Measurements from ENCODE around the gene PGRMC2. TPM values are rescaled to one million over a fixed set of nuclear protein-coding genes. Genes with fewer than 3 reads are reported as not detected.

PGRMC2 gene
- total and polyA plus RNA-seq, 2 donors (not counting 1 experiment from before 2014, with no cell fraction given), result 30.4 to 95.6 TPM

GRCh38 chr4:128308986-128309385 is 21.4 kb upstream of the PGRMC2 start:
- Histone ChIP-seq H4K20me1 (ENCODE audit: control insufficient read depth, extremely low read depth, insufficient read depth, low read length) (no peaks in the 10 kb centered on the region), H3K79me2 (ENCODE audit: control insufficient read depth, insufficient read depth, low read length) (no peaks in the 10 kb centered on the region), H3K9me3 (ENCODE audit: control insufficient read depth, insufficient read depth, low read depth, low read length) (no peaks in the 10 kb centered on the region), H2AFZ (ENCODE audit: low read length) (no peak overlapping the region), H3K4me1 (ENCODE audit: control insufficient read depth, extremely low read depth, insufficient read depth, low read length) (no peaks in the 10 kb centered on the region), H3K4me2 (ENCODE audit: extremely low read depth, insufficient read depth, low read length) (no peak overlapping the region), H3K27ac (ENCODE audit: insufficient read depth, low read length) (no peak overlapping the region), H3K36me3 (ENCODE audit: control insufficient read depth, insufficient read depth, low read length) (no peaks in the 10 kb centered on the region), H3K27me3 (ENCODE audit: control insufficient read depth, insufficient read depth, low read length) (no peaks in the 10 kb centered on the region), H3K9ac (ENCODE audit: insufficient read depth, low read length) (no peak overlapping the region), H3K4me3 (replicated peaks in 1 of 4; ENCODE audit: control extremely low read depth in 1 of 4, insufficient read depth in 1 of 4, low read depth in 3 of 4, low read length in 4 of 4) (no peak overlapping the region)
- peak in 1 of 2 donors; percentile 26 for DNase-seq (ENCODE audit: low read depth in 2 of 2)
- TF ChIP-seq EZH2 (IDR thresholded peaks at IDR 0.05; ENCODE audit: low read length, missing control alignments) (no peak), CTCF (conservative IDR thresholded peaks at IDR 0.05 in 1 of 2, IDR thresholded peaks at IDR 0.05 in 1 of 2; ENCODE audit: low read depth in 1 of 2, low read length in 2 of 2) (no peak)

GRCh38 chr4:128307123-128307571 is 19.5 kb upstream of the PGRMC2 start:
- no peak overlapping the region for H2AFZ ChIP-seq (ENCODE audit: low read length)

GRCh38 chr4:128305942-128306341 is 18.3 kb upstream of the PGRMC2 start:
- no peaks in the 10 kb centered on the region for H3K79me2 ChIP-seq (ENCODE audit: control insufficient read depth, insufficient read depth, low read length)
- H4K20me1 ChIP-seq (ENCODE audit: control insufficient read depth, extremely low read depth, insufficient read depth, low read length), result no peaks in the 10 kb centered on the region
- no peaks in the 10 kb centered on the region for H3K4me1 ChIP-seq (ENCODE audit: control insufficient read depth, extremely low read depth, insufficient read depth, low read length)
- H2AFZ ChIP-seq (ENCODE audit: low read length), result no peak overlapping the region
- no peak overlapping the region for H3K4me3 ChIP-seq (replicated peaks in 1 of 4; ENCODE audit: control extremely low read depth in 1 of 4, insufficient read depth in 1 of 4, low read depth in 3 of 4, low read length in 4 of 4)
- no peak overlapping the region for H3K4me2 ChIP-seq (ENCODE audit: extremely low read depth, insufficient read depth, low read length)
- no peak for DNase-seq (ENCODE audit: low read depth in 2 of 2)
- no peaks in the 10 kb centered on the region for H3K36me3 ChIP-seq (ENCODE audit: control insufficient read depth, insufficient read depth, low read length)
- no peaks in the 10 kb centered on the region for H3K9me3 ChIP-seq (ENCODE audit: control insufficient read depth, insufficient read depth, low read depth, low read length)
- H3K27ac ChIP-seq (ENCODE audit: insufficient read depth, low read length), result no peak overlapping the region
- no peaks in the 10 kb centered on the region for H3K27me3 ChIP-seq (ENCODE audit: control insufficient read depth, insufficient read depth, low read length)
- TF ChIP-seq CTCF (conservative IDR thresholded peaks at IDR 0.05 in 1 of 2, IDR thresholded peaks at IDR 0.05 in 1 of 2; ENCODE audit: low read depth in 1 of 2, low read length in 2 of 2) (no peak), EZH2 (IDR thresholded peaks at IDR 0.05; ENCODE audit: low read length, missing control alignments) (no peak)
- no peak overlapping the region for H3K9ac ChIP-seq (ENCODE audit: insufficient read depth, low read length)

More at GRCh38 chr4:128307123-128307571, 19.5 kb upstream of the PGRMC2 start:
- no peak for DNase-seq (ENCODE audit: low read depth in 2 of 2)
- H3K79me2 ChIP-seq (ENCODE audit: control insufficient read depth, insufficient read depth, low read length), result no peaks in the 10 kb centered on the region
- H4K20me1 ChIP-seq (ENCODE audit: control insufficient read depth, extremely low read depth, insufficient read depth, low read length), result no peaks in the 10 kb centered on the region
- H3K4me3 ChIP-seq (replicated peaks in 1 of 4; ENCODE audit: control extremely low read depth in 1 of 4, insufficient read depth in 1 of 4, low read depth in 3 of 4, low read length in 4 of 4), result no peak overlapping the region
- TF ChIP-seq EZH2 (IDR thresholded peaks at IDR 0.05; ENCODE audit: low read length, missing control alignments) (no peak), CTCF (conservative IDR thresholded peaks at IDR 0.05 in 1 of 2, IDR thresholded peaks at IDR 0.05 in 1 of 2; ENCODE audit: low read depth in 1 of 2, low read length in 2 of 2) (no peak)
- H3K4me1 ChIP-seq (ENCODE audit: control insufficient read depth, extremely low read depth, insufficient read depth, low read length), result no peaks in the 10 kb centered on the region
- H3K27me3 ChIP-seq (ENCODE audit: control insufficient read depth, insufficient read depth, low read length), result no peaks in the 10 kb centered on the region
- no peaks in the 10 kb centered on the region for H3K36me3 ChIP-seq (ENCODE audit: control insufficient read depth, insufficient read depth, low read length)
- no peak overlapping the region for H3K4me2 ChIP-seq (ENCODE audit: extremely low read depth, insufficient read depth, low read length)
- H3K27ac ChIP-seq (ENCODE audit: insufficient read depth, low read length), result no peak overlapping the region
- no peaks in the 10 kb centered on the region for H3K9me3 ChIP-seq (ENCODE audit: control insufficient read depth, insufficient read depth, low read depth, low read length)
- no peak overlapping the region for H3K9ac ChIP-seq (ENCODE audit: insufficient read depth, low read length)
